ENCODE results near the gene NCKAP5. TPM values are rescaled to one million over a fixed set of nuclear protein-coding genes. Genes with fewer than 3 reads are reported as not detected.

Gene NCKAP5
- total and polyA plus RNA-seq, 2 experiments from 2014 or later = 0.65 to 0.86 TPM

DNA sequence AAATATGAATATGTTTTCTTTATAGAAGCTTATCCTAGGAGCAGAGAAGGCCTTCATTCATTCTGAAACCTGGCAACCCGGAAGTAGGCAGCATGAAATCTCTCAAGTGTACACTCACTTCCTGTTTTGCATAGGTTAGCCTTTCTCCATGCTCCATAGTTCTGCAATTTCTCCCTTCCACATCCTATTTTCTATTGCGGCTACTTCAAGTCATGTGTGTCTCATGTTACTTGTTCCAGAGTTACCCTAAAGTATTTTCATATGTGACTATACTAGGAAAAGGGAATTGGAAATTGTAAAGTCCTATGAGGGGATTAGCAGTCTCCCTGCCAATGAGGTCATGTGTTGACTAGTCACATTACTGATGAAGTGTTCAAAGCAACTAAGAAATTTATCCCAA, 320.6 kb downstream of the NCKAP5 start:
- no peak overlapping the region for H3K4me3 ChIP-seq
- no peak for DNase-seq
- TF ChIP-seq EZH2phosphoT487 (IDR thresholded peaks at IDR 0.05; ENCODE audit: insufficient read depth, low read depth) = no peak
- no peak for TF ChIP-seq EZH2 (IDR thresholded peaks at IDR 0.05; ENCODE audit: insufficient read depth, poor library complexity, severe bottlenecking)
- H3K79me2 ChIP-seq (ENCODE audit: insufficient read depth) = no peaks in the 10 kb centered on the region
- H3F3A ChIP-seq (ENCODE audit: insufficient read depth) = no peaks in the 10 kb centered on the region
- in situ Hi-C loops (cut with MboI) = no loop called here
- no peaks in the 10 kb centered on the region for H3K36me3 ChIP-seq (ENCODE audit: low read depth)
- no peak overlapping the region for H3K4me2 ChIP-seq (ENCODE audit: unreplicated experiment)
- no peaks in the 10 kb centered on the region for H3K27me3 ChIP-seq (replicated peaks; ENCODE audit: insufficient read depth)
- no peak overlapping the region for H3K9ac ChIP-seq
- no peaks in the 10 kb centered on the region for H4K20me1 ChIP-seq (ENCODE audit: insufficient read depth)
- H3K4me1 ChIP-seq (ENCODE audit: insufficient read depth) = no peaks in the 10 kb centered on the region
- no peaks in the 10 kb centered on the region for H3K9me2 ChIP-seq (ENCODE audit: insufficient read depth)
- 7 to 10% methylated on average over 2 of the region's 2 CpGs for WGBS, 2 experiments (ENCODE audit: low coverage in 1 of 2, low lambda C conversion rate in 2 of 2, missing lambda C conversion rate in 2 of 2)
- H2AFZ ChIP-seq = peak overlapping the region; percentile 45
- no peaks in the 10 kb centered on the region for H3K9me3 ChIP-seq (ENCODE audit: low read depth)
- H3K27ac ChIP-seq = no peak overlapping the region

DNA sequence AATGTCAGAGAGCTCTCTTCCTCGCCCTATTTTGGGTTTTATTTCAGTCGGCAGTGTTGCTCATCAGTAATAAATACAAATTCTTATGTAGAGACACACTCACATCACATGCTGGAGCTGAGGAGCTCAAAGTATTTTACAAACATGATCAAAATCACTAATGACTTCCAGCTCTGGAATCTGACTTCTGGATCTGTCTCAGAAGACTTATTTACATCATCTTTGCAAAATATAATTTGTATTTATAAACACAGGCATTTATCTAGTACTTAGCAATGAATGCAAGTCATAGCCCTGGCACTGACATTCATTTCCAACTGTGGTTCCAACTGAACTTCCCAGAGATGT, 327.1 kb downstream of the NCKAP5 start:
- no peaks in the 10 kb centered on the region for H3K27me3 ChIP-seq (replicated peaks; ENCODE audit: insufficient read depth)
- no peaks in the 10 kb centered on the region for H3K9me2 ChIP-seq (ENCODE audit: insufficient read depth)
- no peaks in the 10 kb centered on the region for H3K9me3 ChIP-seq (ENCODE audit: low read depth)
- peaks cover 15% of the 10 kb centered on the region; the same call in 1 of the 2 replicates for H3K4me1 ChIP-seq (ENCODE audit: insufficient read depth)
- H3F3A ChIP-seq (ENCODE audit: insufficient read depth) = peaks cover 20% of the 10 kb centered on the region
- no peaks in the 10 kb centered on the region for H4K20me1 ChIP-seq (ENCODE audit: insufficient read depth)
- no peaks in the 10 kb centered on the region for H3K36me3 ChIP-seq (ENCODE audit: low read depth)
- 0% methylated on average over 2 of the region's 2 CpGs for WGBS, 2 experiments (ENCODE audit: low coverage in 1 of 2, low lambda C conversion rate in 2 of 2, missing lambda C conversion rate in 2 of 2)
- peak; percentile 67 for DNase-seq
- H3K4me2 ChIP-seq (ENCODE audit: unreplicated experiment) = peak overlapping the region; percentile 78
- H2AFZ ChIP-seq = peak overlapping the region; percentile 71
- H3K79me2 ChIP-seq (ENCODE audit: insufficient read depth) = no peaks in the 10 kb centered on the region
- H3K9ac ChIP-seq = peak overlapping the region; percentile 65
- in situ Hi-C loops (cut with MboI) = no loop called here
- peak overlapping the region; percentile 71 for H3K4me3 ChIP-seq
- H3K27ac ChIP-seq = peak overlapping the region; percentile 59
- TF ChIP-seq EZH2 (IDR thresholded peaks at IDR 0.05; ENCODE audit: insufficient read depth, poor library complexity, severe bottlenecking) (no peak), EZH2phosphoT487 (IDR thresholded peaks at IDR 0.05; ENCODE audit: insufficient read depth, low read depth) (no peak)

DNA sequence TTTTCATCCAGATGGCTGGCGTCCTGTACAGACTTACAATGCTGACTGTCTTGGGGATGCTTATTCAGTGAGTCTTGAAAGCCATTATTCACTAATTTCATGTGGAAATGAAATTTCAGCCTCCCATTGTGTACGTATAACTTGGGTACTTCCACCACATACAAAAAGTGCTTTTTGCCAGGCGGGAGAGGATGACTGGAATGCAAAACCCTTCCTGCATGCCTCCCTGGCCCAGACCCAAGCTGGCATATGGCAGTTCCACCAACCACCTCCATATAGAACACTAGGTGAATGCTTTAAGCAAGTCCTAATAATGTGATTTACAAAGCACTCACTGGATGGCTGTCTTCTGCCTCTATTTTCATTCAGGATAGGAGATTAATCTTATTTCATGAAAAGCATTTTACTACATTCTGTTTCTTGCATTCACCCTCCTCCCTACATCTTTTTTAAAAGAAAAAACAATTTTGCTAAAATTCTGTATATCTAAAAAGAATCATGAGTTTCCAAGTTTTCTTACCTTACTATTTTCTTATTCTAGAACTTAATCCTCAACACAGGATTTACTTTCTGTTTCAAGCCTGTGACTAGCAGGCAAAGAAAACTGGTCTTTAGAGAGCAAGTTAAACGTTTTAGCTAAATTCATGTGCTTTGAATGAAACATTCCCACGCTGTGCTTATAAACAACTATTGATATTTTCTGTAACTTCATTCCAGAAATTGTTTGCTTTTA, 327.6 kb downstream of the NCKAP5 start:
- TF ChIP-seq EZH2phosphoT487 (IDR thresholded peaks at IDR 0.05; ENCODE audit: insufficient read depth, low read depth) (no peak), EZH2 (IDR thresholded peaks at IDR 0.05; ENCODE audit: insufficient read depth, poor library complexity, severe bottlenecking) (no peak)
- H3K9me3 ChIP-seq (ENCODE audit: low read depth) = no peaks in the 10 kb centered on the region
- peak overlapping the region; percentile 71 for H2AFZ ChIP-seq
- in situ Hi-C loops (cut with MboI) = no loop called here
- peak overlapping the region; percentile 71 for H3K4me3 ChIP-seq
- peak overlapping the region; percentile 65 for H3K9ac ChIP-seq
- H3K4me1 ChIP-seq (ENCODE audit: insufficient read depth) = peaks cover 15% of the 10 kb centered on the region; the same call in 1 of the 2 replicates
- H3K79me2 ChIP-seq (ENCODE audit: insufficient read depth) = no peaks in the 10 kb centered on the region
- 31% methylated on average over 5 of the region's 5 CpGs for WGBS, 2 experiments (ENCODE audit: low coverage in 1 of 2, low lambda C conversion rate in 2 of 2, missing lambda C conversion rate in 2 of 2)
- peaks cover 20% of the 10 kb centered on the region for H3F3A ChIP-seq (ENCODE audit: insufficient read depth)
- peak overlapping the region; percentile 78 for H3K4me2 ChIP-seq (ENCODE audit: unreplicated experiment)
- DNase-seq = peak; percentile 34
- no peaks in the 10 kb centered on the region for H3K36me3 ChIP-seq (ENCODE audit: low read depth)
- no peaks in the 10 kb centered on the region for H3K27me3 ChIP-seq (replicated peaks; ENCODE audit: insufficient read depth)
- H3K9me2 ChIP-seq (ENCODE audit: insufficient read depth) = no peaks in the 10 kb centered on the region
- H4K20me1 ChIP-seq (ENCODE audit: insufficient read depth) = no peaks in the 10 kb centered on the region
- H3K27ac ChIP-seq = peak overlapping the region; percentile 59

DNA sequence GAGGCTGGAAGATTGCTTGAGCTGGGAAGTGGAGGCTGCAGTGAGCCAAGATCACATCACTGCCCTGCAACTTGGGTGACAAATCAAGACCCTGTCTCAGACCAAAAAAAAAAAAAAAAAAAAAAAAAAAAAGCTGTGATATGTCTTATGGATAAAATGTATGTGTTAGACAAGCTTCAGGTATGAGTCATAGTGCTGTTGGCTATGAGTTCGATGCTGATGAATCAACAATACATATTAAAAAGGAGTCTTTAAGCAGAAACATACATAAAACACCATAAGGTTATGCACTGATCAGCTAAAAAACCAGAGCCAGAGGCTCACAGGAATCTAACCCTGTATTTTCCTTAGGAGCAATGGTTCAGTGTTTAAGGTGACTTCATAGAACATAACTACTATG, 332.3 kb downstream of the NCKAP5 start:
- Histone ChIP-seq H3F3A (ENCODE audit: insufficient read depth) (peaks cover 13% of the 10 kb centered on the region), H3K9me2 (ENCODE audit: insufficient read depth) (no peaks in the 10 kb centered on the region), H3K4me1 (ENCODE audit: insufficient read depth) (peaks cover 10% of the 10 kb centered on the region; the same call in 1 of the 2 replicates), H3K4me3 (no peak overlapping the region), H3K79me2 (ENCODE audit: insufficient read depth) (no peaks in the 10 kb centered on the region), H3K27ac (no peak overlapping the region), H2AFZ (no peak overlapping the region), H3K4me2 (ENCODE audit: unreplicated experiment) (no peak overlapping the region), H4K20me1 (ENCODE audit: insufficient read depth) (no peaks in the 10 kb centered on the region), H3K27me3 (replicated peaks; ENCODE audit: insufficient read depth) (no peaks in the 10 kb centered on the region), H3K9me3 (ENCODE audit: low read depth) (no peaks in the 10 kb centered on the region), H3K36me3 (ENCODE audit: low read depth) (no peaks in the 10 kb centered on the region), H3K9ac (no peak overlapping the region)
- TF ChIP-seq EZH2phosphoT487 (IDR thresholded peaks at IDR 0.05; ENCODE audit: insufficient read depth, low read depth) = no peak
- TF ChIP-seq EZH2 (IDR thresholded peaks at IDR 0.05; ENCODE audit: insufficient read depth, poor library complexity, severe bottlenecking) = no peak
- DNase-seq = peak; percentile 19
- in situ Hi-C loops (cut with MboI) = no loop called here
- WGBS, 2 experiments (ENCODE audit: low coverage in 1 of 2, low lambda C conversion rate in 2 of 2, missing lambda C conversion rate in 2 of 2) = 13 to 15% methylated on average over 1 of the region's 1 CpG

Data from GM23248 (cell line).